Hepatic stellate cell (primary cell): Measurements from ENCODE around the gene ANKRD49.

Experiments
- DNase-seq: peaks from one replicate; pipeline ENCODE4 v3.0.0; 2011; ENCODE audit warnings: low spot score

ANKRD49 gene

GRCh38 chr11:94544646-94545263 lies 51.0 kb downstream of the ANKRD49 start:
- DNase-seq = no peak

GRCh38 chr11:94545264-94546161 lies 51.7 kb downstream of the ANKRD49 start:
- no peak for DNase-seq

GRCh38 chr11:94546162-94546470 lies 52.3 kb downstream of the ANKRD49 start:
- DNase-seq = no peak

- DNase-seq = no peak
Measured at GRCh38 chr11:94546886-94547285, 53.1 kb downstream of the ANKRD49 start.

GRCh38 chr11:94549146-94549545 lies 55.4 kb downstream of the ANKRD49 start:
- no peak for DNase-seq
